IMR-90 (cell line): ENCODE measurements around the gene ACCSL. TPM values are rescaled to one million over a fixed set of nuclear protein-coding genes. Genes with fewer than 3 reads are reported as not detected.

Source experiments
- ATAC-seq: fragments of 200-7000 bp; cut with Tn5 transposase; 2 replicates; pipeline ENCODE4 v1.9.1; 2020; ENCODE audit warnings: low read depth, mild to moderate bottlenecking, moderate library complexity
- BruUV-seq: library from RNA; stranded (reverse); fragments of 400-500 nt; replicated peaks from 2 replicates; lab custom pipeline; 2021; lab: Mats Ljungman, UMichigan
- CTCF ChIA-PET: fragments of 300-600 bp; formaldehyde crosslinking; extraction: SDS; loops from one replicate; lab custom pipeline; 2021; ENCODE audit warnings: antibody characterized with exemption; lab: Yijun Ruan, JAX
- POLR2A ChIA-PET: fragments of 300-600 bp; sonication (Branson Sonifier 250); formaldehyde crosslinking; loops from one replicate; lab custom pipeline; 2022; ENCODE audit warnings: antibody characterized with exemption; ENCODE audit not compliant: unreplicated experiment; lab: Charles Lee
- DNase-seq: peaks from one replicate; pipeline ENCODE4 v3.0.0; 2013
- H2AFZ ChIP-seq: replicated peaks from 2 replicates; pipeline ENCODE3; 2013; ENCODE audit warnings: low read length, mild to moderate bottlenecking; ENCODE audit not compliant: poor library complexity
- H2AK5ac ChIP-seq: 2 replicates; pipeline ENCODE4 v1.6.1; 2013; ENCODE audit warnings: low read depth, low read length, inconsistent platforms
- H2AK9ac ChIP-seq: replicated peaks from 2 replicates; pipeline ENCODE3; 2013; ENCODE audit warnings: mild to moderate bottlenecking, low read depth, low read length, moderate library complexity; ENCODE audit not compliant: poor library complexity
- H2BK120ac ChIP-seq: 2 replicates; pipeline ENCODE4 v1.6.1; 2013; ENCODE audit warnings: low read depth, low read length, inconsistent platforms
- H2BK15ac ChIP-seq: 3 replicates; pipeline ENCODE4 v1.6.1; 2013; ENCODE audit warnings: low read depth, low read length, inconsistent platforms
- H2BK20ac ChIP-seq: 2 replicates; pipeline ENCODE4 v1.6.1; 2013; ENCODE audit warnings: low read depth, mild to moderate bottlenecking, inconsistent platforms, low read length, moderate library complexity
- H2BK5ac ChIP-seq: 2 replicates; pipeline ENCODE4 v1.6.1; 2013; ENCODE audit warnings: mild to moderate bottlenecking, low read depth, low read length, inconsistent platforms; ENCODE audit not compliant: poor library complexity, severe bottlenecking
- H3K14ac ChIP-seq: replicated peaks from 2 replicates; pipeline ENCODE4 v1.6.1; 2013; ENCODE audit warnings: low read depth, low read length, inconsistent platforms
- H3K18ac ChIP-seq: 2 replicates; pipeline ENCODE4 v1.6.1; 2013; ENCODE audit warnings: low read depth, low read length, control low read depth
- H3K23ac ChIP-seq: 2 replicates; pipeline ENCODE4 v1.6.1; 2013; ENCODE audit warnings: low read depth, low read length, inconsistent platforms
- H3K27ac ChIP-seq: 2 replicates; pipeline ENCODE4 v1.5.1; 2013; ENCODE audit warnings: mild to moderate bottlenecking, control low read depth, low read length; ENCODE audit not compliant: insufficient read depth
- H3K27me3 ChIP-seq: 2 replicates; pipeline ENCODE4 v1.6.1; 2013; ENCODE audit warnings: low read length; ENCODE audit not compliant: control insufficient read depth, insufficient read depth
- H3K36me3 ChIP-seq: 2 replicates; pipeline ENCODE4 v1.6.1; 2013; ENCODE audit warnings: low read length, mixed read lengths; ENCODE audit not compliant: control insufficient read depth, insufficient read depth
- H3K4ac ChIP-seq: 2 replicates; pipeline ENCODE4 v1.6.1; 2013; ENCODE audit warnings: low read depth, low read length, inconsistent platforms
- H3K4me1 ChIP-seq: 2 replicates; pipeline ENCODE4 v1.6.1; 2013; ENCODE audit warnings: low read length, mixed read lengths; ENCODE audit not compliant: control insufficient read depth, insufficient read depth
- H3K4me2 ChIP-seq: 2 replicates; pipeline ENCODE4 v1.6.1; 2013; ENCODE audit warnings: low read depth, mild to moderate bottlenecking, control low read depth, low read length, moderate library complexity
- H3K4me3 ChIP-seq: 2 replicates; pipeline ENCODE4 v1.5.1; 2013; ENCODE audit warnings: low read depth, mild to moderate bottlenecking, control low read depth, low read length, moderate library complexity; ENCODE audit not compliant: insufficient read depth
- H3K56ac ChIP-seq: 2 replicates; pipeline ENCODE4 v1.6.1; 2013; ENCODE audit warnings: low read length, inconsistent platforms; ENCODE audit not compliant: insufficient read depth; ENCODE audit errors: extremely low read depth
- H3K79me1 ChIP-seq, 2 experiments: 2 replicates each; pipeline ENCODE4 v1.6.1; 2013; ENCODE audit warnings: low read length in 2 of 2, inconsistent platforms in 1 of 2, low read depth in 1 of 2
- H3K9ac ChIP-seq: 2 replicates; pipeline ENCODE4 v1.6.1; 2013; ENCODE audit warnings: low read depth, low read length, control low read depth
- H3K9me1 ChIP-seq: 2 replicates; pipeline ENCODE4 v1.6.1; 2013; ENCODE audit warnings: low read length, inconsistent platforms; ENCODE audit not compliant: insufficient read depth
- H3K9me3 ChIP-seq: 2 replicates; pipeline ENCODE4 v1.6.1; 2013; ENCODE audit warnings: low read length; ENCODE audit not compliant: control insufficient read depth, insufficient read depth
- H4K20me1 ChIP-seq: 2 replicates; pipeline ENCODE4 v1.6.1; 2013; ENCODE audit warnings: low read length, inconsistent platforms; ENCODE audit not compliant: insufficient read depth
- H4K5ac ChIP-seq: 2 replicates; pipeline ENCODE4 v1.6.1; 2013; ENCODE audit warnings: mild to moderate bottlenecking, low read depth, low read length, control low read depth
- H4K8ac ChIP-seq, 2 experiments: 2 replicates each; pipeline ENCODE4 v1.6.1; 2013; ENCODE audit warnings: low read depth in 2 of 2, low read length in 2 of 2, control low read depth in 1 of 2, inconsistent platforms in 1 of 2
- H4K91ac ChIP-seq: 2 replicates; pipeline ENCODE4 v1.6.1; 2013; ENCODE audit warnings: low read depth, low read length, inconsistent platforms; ENCODE audit not compliant: insufficient read depth
- BHLHE40 ChIP-seq: fragments of 150-350 bp; IDR thresholded peaks from 2 replicates; pipeline ENCODE4 v1.6.1; 2016; ENCODE audit warnings: mild to moderate bottlenecking, low read depth, low read length
- CEBPB ChIP-seq: IDR thresholded peaks from 2 replicates; pipeline ENCODE4 v1.6.1; 2012; ENCODE audit warnings: low read depth, low read length, improper control_type of control experiment
- CHD1 ChIP-seq: IDR thresholded peaks from 2 replicates; pipeline ENCODE4 v1.6.1; 2012; ENCODE audit warnings: low read depth, low read length, improper control_type of control experiment
- FOS ChIP-seq: fragments of 150-350 bp; IDR thresholded peaks from 2 replicates; pipeline ENCODE4 v1.6.1; 2016; ENCODE audit warnings: low read depth, low read length
- MAFK ChIP-seq: IDR thresholded peaks from 2 replicates; pipeline ENCODE4 v1.6.1; 2012; ENCODE audit warnings: low read depth, low read length, improper control_type of control experiment
- MAZ ChIP-seq: IDR thresholded peaks from 2 replicates; pipeline ENCODE4 v1.6.1; 2012; ENCODE audit warnings: low read depth, mild to moderate bottlenecking, low read length, improper control_type of control experiment, moderate library complexity, borderline replicate concordance
- MXI1 ChIP-seq: IDR thresholded peaks from 2 replicates; pipeline ENCODE4 v1.6.1; 2012; ENCODE audit warnings: low read depth, mild to moderate bottlenecking, low read length, moderate library complexity, borderline replicate concordance
- NFE2L2 ChIP-seq: fragments of 150-350 bp; IDR thresholded peaks from 2 replicates; pipeline ENCODE4 v1.6.1; 2016; ENCODE audit warnings: low read depth, mild to moderate bottlenecking, low read length
- POLR2A ChIP-seq: IDR thresholded peaks from 2 replicates; pipeline ENCODE4 v1.6.1; 2012; ENCODE audit warnings: mild to moderate bottlenecking, low read depth, low read length
- RAD21 ChIP-seq: IDR thresholded peaks from 2 replicates; pipeline ENCODE4 v1.6.1; 2012; ENCODE audit warnings: low read length, improper control_type of control experiment
- RFX5 ChIP-seq: IDR thresholded peaks from 2 replicates; pipeline ENCODE4 v1.8.0; 2012; ENCODE audit warnings: low read depth, mild to moderate bottlenecking, low read length, moderate library complexity
- SMC3 ChIP-seq: fragments of 150-350 bp; IDR thresholded peaks from 2 replicates; pipeline ENCODE4 v1.6.1; 2016; ENCODE audit warnings: low read depth, mild to moderate bottlenecking, antibody characterized with exemption, low read length, moderate library complexity
- WGBS, 2 experiments: methylation state at CpG; one replicate each; pipeline versions ENCODE4 v1.1.5 to v1.1.7; 2013; ENCODE audit warnings: missing lambda C conversion rate in 2 of 2; ENCODE audit not compliant: insufficient read length in 1 of 2; ENCODE audit errors: extremely low coverage in 2 of 2; 5-methylcytosine and 5-hydroxymethylcytosine counted together
- dilution Hi-C: fragments of 300-500 bp; cut with HindIII; formaldehyde crosslinking; loops from one replicate; pipeline ENCODE4 v1.14.3; 2018; ENCODE audit warnings: low sequenced_read_pairs; ENCODE audit not compliant: unreplicated experiment
- in situ Hi-C: fragments of 300-500 bp; cut with MboI; formaldehyde crosslinking; loops from 3 replicates; pipeline ENCODE4 v1.14.3; 2019; ENCODE audit warnings: low sequenced_read_pairs, inconsistent platforms, mixed read lengths
- intact Hi-C: fragments of 100-400 bp; cut with micrococcal nuclease; formaldehyde crosslinking; loops from 2 replicates; pipeline ENCODE4 v1.10.0; 2022
- polyA plus RNA-seq, 3 experiments: library from polyadenylated mRNA; depleted of rRNA; stranded (reverse); fragments of >200 nt; gene quantifications; 2 replicates each; pipeline ENCODE4 v1.2.3, GENCODE V29; 2012; ENCODE audit warnings: low replicate concordance in 1 of 3
- total RNA-seq: library from RNA; depleted of rRNA; stranded (reverse); fragments of >200 nt; gene quantifications from 2 replicates; pipeline ENCODE4 v1.2.3, GENCODE V29; 2012
- TF ChIP-seq, protein P1 (sequence below): fragments of 150-350 bp; IDR thresholded peaks from 2 replicates; pipeline ENCODE4 v1.6.1; 2017; ENCODE audit warnings: mild to moderate bottlenecking, antibody characterized with exemption, low read length, low read depth
- TF ChIP-seq, protein P2 (sequence below): fragments of 150-350 bp; IDR thresholded peaks from 2 replicates; pipeline ENCODE4 v1.6.1; 2016; ENCODE audit warnings: low read depth, mild to moderate bottlenecking, low read length, moderate library complexity, borderline replicate concordance

Gene ACCSL
- total and polyA plus RNA-seq, 2 of the 4 experiments (the other 2 are of a cell fraction): not detected

DNA sequence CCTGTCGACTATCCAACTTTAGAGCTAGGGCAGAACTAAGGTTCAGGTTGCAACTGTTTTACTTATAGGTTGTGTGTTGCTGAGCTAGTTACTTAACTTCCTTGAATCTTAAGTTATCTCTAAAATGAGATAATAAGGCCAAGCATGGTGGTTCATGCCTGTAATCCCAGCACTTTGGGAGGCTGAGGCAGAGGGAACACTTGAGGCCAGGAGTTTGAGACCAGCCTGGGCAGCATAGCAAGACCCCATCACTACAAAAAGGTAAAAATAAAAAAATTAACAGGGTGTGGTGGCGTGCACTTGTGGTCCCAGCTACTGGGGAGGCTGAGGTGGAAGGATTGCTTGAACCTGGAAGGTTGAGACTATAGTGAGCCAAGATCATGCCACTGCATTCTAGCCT lies 20.4 kb downstream of the ACCSL start:
- CTCF ChIA-PET: no interaction called here
- WGBS, 2 experiments: no CpG with 5 or more reads among the region's 2 CpGs
- H2BK120ac ChIP-seq: no peak overlapping the region
- no peak overlapping the region for H4K8ac ChIP-seq
- no peaks in the 10 kb centered on the region for H3K9me3 ChIP-seq
- H3K18ac ChIP-seq: no peak overlapping the region
- no peak overlapping the region for H2AK5ac ChIP-seq
- no peaks in the 10 kb centered on the region for H3K36me3 ChIP-seq
- peaks cover 3% of the 10 kb centered on the region; the same call in 1 of the 2 replicates for H3K4me1 ChIP-seq
- in situ Hi-C loops (no loop called here), intact Hi-C loops (no loop called here), dilution Hi-C loops (no loop called here)
- TF ChIP-seq BHLHE40 (no peak), MAZ (no peak), POLR2A (no peak), RAD21 (no peak), NFE2L2 (no peak), CEBPB (no peak), MAFK (no peak), SMC3 (no peak), FOS (no peak), RFX5 (no peak), CHD1 (no peak), MXI1 (no peak)
- TF ChIP-seq, protein P1, sequence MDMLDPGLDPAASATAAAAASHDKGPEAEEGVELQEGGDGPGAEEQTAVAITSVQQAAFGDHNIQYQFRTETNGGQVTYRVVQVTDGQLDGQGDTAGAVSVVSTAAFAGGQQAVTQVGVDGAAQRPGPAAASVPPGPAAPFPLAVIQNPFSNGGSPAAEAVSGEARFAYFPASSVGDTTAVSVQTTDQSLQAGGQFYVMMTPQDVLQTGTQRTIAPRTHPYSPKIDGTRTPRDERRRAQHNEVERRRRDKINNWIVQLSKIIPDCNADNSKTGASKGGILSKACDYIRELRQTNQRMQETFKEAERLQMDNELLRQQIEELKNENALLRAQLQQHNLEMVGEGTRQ: no peak
- TF ChIP-seq, protein P2, sequence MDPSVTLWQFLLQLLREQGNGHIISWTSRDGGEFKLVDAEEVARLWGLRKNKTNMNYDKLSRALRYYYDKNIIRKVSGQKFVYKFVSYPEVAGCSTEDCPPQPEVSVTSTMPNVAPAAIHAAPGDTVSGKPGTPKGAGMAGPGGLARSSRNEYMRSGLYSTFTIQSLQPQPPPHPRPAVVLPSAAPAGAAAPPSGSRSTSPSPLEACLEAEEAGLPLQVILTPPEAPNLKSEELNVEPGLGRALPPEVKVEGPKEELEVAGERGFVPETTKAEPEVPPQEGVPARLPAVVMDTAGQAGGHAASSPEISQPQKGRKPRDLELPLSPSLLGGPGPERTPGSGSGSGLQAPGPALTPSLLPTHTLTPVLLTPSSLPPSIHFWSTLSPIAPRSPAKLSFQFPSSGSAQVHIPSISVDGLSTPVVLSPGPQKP: no peak
- no TSS peak for BruUV-seq
- H4K91ac ChIP-seq: no peak overlapping the region
- no peak overlapping the region for H2BK5ac ChIP-seq
- H3K79me1 ChIP-seq: no peaks in the 10 kb centered on the region; a peak in 1 of 4 replicates
- ATAC-seq: no peak
- H3K4ac ChIP-seq: no peak overlapping the region
- H3K9me1 ChIP-seq: peaks cover 3% of the 10 kb centered on the region; the same call in 1 of the 2 replicates
- H3K27me3 ChIP-seq: no peaks in the 10 kb centered on the region
- no peak overlapping the region for H2BK20ac ChIP-seq
- POLR2A ChIA-PET: no interaction called here
- no peak overlapping the region for H2BK15ac ChIP-seq
- H4K20me1 ChIP-seq: no peaks in the 10 kb centered on the region
- no peak overlapping the region for H3K9ac ChIP-seq
- H2AK9ac ChIP-seq: no peak overlapping the region
- H3K4me2 ChIP-seq: no peak overlapping the region
- no peak overlapping the region for H4K5ac ChIP-seq
- H2AFZ ChIP-seq: no peak overlapping the region
- no peak overlapping the region for H3K56ac ChIP-seq
- H3K23ac ChIP-seq: no peak overlapping the region
- no peak overlapping the region for H3K14ac ChIP-seq
- H3K27ac ChIP-seq: no peak overlapping the region
- H3K4me3 ChIP-seq: no peak overlapping the region
- DNase-seq: no peak
